ENCODE data around the gene CHD6.
A peak's percentile ranks its signal among the peaks of the same experiment; 100 is the strongest.

The CHD6 gene

GRCh38 chr20:41621421-41621820 lies 3.2 kb upstream of the CHD6 start:
- no peak for DNase-seq (ENCODE audit: low read depth)

DNA sequence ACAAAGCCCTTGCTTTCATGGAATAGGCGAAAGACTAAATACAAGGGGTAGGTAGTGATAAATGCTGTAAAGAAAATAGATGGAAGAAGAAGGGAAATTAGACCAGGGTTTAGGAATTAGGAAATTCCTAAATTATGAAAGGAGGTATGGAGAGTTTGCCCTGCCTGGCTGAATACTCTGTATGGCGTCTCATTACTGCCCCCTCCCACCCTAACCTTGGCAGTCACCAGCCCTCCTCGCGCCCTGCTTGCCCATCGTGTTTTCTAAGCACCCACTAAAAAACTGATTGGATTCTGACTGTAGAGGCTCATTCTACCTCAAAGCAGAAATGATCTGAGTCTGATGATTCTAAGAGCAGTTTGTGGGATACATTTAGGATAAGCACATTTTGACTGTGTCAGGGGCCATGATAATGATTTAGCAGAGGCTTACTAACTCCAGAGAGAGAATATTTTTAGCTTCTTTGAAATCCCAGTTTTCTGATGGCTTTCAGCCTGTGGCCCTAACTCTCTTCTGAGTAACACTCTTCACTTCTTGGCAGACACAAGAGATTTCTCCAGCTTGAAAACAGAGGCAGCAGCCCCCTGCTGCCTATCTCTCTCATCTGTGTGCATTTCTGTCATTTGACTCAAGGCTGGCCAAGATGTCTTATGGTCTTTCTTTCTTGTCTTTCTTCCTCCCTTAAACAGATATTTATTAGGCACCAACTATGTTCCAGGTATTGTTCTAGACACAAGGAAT lies 1.4 kb upstream of the CHD6 start:
- no peak for DNase-seq (ENCODE audit: low read depth)

DNA sequence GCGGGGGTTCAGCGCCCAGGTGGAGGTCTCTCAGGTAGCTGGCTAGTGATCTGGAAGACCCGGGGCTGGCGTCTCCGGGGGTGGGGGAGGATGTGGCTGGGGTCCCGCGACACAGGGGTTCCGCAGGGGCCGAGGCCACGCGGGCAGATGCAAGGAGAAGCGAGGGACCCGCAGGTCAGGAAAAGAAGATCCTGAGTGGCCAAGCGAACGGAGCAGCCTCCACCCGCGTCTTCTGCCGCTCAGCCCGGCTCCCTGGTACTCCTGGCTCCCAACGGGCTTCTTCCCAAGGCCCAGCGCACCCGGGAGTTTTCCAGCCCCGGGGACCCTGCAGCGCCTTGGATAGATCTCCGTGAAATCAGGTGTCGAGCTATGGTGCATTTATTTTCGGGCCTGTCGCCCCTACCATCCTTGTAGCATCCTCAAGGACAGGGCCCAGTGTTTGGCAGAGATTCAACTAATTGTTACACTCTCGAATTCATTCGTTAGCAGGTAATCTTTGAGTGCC lies 682 bp upstream of the CHD6 start:
- no peak for DNase-seq (ENCODE audit: low read depth)

- DNase-seq (ENCODE audit: low read depth), result peak; percentile 20
Observed at GRCh38 chr20:41617059-41617901, 897 bp downstream of the CHD6 start.

- DNase-seq (ENCODE audit: low read depth), result no peak
Observed at GRCh38 chr20:41616228-41616627, 1.9 kb downstream of the CHD6 start.

DNA sequence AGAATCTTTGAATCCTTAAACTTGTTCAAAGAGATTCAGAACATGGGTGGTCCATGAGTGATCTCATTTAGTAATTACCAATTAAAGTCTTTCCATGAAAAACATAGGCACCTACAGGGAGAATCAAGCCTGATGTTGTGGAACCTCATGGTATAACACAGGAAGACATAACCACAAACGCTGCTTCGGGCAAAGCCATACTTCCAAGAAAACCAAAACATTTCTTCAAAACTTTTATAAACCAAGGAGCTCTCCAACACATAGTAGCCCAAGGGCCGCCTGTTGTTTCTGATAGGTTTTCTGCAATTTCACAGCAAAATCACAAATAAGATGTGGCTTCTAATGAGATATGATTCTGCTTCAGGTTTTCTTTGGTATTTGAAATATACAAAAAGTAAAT lies 2.5 kb downstream of the CHD6 start:
- DNase-seq (ENCODE audit: low read depth), result no peak

- no peak for DNase-seq (ENCODE audit: low read depth)
Observed at GRCh38 chr20:41615110-41615509, 3.1 kb downstream of the CHD6 start.

DNA sequence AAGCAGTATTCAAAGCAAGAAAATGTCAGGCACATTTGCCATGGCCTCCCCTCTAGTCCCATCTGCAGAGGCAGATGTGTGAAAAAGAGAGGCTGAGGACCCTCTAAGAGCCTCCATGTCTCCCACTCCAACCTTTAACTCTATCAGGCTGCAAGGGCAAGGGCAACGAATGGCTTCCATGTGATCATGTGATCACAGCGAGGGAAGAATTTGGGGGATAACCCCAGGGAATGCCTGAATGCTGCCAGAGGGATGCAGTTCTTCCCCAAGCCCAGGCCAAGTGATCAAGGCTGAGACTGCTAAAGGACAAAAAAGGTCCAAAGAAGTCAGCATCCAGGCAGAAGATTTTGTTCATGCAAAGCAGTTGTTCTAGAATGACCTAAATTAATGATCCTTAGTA lies 4.9 kb downstream of the CHD6 start:
- DNase-seq (ENCODE audit: low read depth), result no peak

GRCh38 chr20:41609474-41609873 lies 8.7 kb downstream of the CHD6 start:
- no peak for DNase-seq (ENCODE audit: low read depth)

DNA sequence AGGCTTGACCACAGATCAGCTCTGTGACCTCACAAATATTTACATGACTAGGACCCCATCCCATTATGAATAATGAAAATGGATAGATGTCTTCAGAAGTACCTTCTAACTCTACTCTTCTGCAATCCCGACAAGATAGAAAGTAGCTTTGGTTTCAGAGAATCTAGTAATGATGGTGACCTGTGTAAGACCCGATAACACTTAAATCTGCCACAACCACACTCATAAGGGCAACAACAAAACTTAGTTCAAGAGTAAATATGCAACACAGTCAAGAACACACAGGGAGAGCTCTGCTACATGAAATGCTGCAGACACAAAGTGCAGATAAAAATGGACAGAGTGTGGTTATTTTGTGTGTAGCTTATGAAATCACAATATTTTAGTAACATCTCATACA lies 9.6 kb downstream of the CHD6 start:
- DNase-seq (ENCODE audit: low read depth), result no peak

GRCh38 chr20:41607791-41608190 lies 10.4 kb downstream of the CHD6 start:
- no peak for DNase-seq (ENCODE audit: low read depth)

DNA sequence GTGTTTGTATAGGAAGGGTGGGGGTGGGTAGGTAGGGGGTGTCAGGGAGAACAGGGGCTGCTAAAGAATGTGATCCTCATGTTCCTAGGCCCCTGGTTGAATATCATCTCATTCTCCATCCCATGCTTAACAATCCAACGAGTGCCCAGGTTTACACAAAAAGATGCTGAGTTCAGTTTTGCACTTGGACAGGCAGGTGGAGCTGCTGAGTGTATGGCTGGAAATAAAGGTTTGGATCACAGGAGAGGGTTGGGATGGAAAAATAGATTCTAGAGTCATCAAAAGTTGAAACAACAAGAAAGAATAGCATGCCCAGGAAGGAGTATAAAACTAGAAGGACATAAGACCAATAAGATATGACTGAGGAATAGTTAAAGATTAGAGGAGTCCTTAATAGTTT lies 14.2 kb downstream of the CHD6 start:
- DNase-seq (ENCODE audit: low read depth), result no peak

GRCh38 chr20:41601742-41602141 lies 16.4 kb downstream of the CHD6 start:
- no peak for DNase-seq (ENCODE audit: low read depth)

DNA sequence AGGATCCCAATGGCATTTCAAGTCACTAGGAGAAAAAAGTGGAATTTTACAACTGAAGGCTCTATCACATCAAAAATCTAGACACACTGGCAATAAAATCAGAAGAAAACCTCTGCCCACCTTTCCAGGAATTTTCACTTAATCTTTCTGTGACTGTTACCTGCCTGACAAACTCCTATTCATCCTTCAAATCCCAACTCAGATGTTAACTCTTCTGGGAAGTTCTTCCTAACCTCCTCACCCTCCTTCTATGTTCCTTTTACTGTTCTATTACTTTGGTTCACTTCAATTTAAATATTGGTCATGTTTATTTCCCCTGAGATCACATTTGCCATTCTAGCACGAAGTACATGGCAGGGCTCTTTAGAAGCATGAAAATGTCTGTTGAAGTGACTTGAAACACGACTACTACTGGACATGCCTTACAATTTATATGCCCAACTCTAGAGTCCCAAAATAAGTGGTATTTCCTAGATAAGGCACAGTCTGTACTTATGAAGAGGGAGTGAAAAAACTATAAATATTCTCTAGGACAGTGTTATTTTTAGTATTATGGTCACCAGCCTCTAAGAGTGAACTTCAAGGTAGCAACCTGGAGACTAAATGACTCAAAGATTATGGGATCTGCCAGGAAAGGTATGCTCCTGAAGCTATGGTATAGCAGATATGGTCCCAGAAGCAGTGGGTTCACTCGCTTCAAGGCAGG lies 17.1 kb downstream of the CHD6 start:
- no peak for DNase-seq (ENCODE audit: low read depth)

GRCh38 chr20:41599699-41600104 lies 18.5 kb downstream of the CHD6 start:
- no peak for DNase-seq (ENCODE audit: low read depth)

- no peak for DNase-seq (ENCODE audit: low read depth)
Observed at GRCh38 chr20:41598719-41599118, 19.5 kb downstream of the CHD6 start.

DNA sequence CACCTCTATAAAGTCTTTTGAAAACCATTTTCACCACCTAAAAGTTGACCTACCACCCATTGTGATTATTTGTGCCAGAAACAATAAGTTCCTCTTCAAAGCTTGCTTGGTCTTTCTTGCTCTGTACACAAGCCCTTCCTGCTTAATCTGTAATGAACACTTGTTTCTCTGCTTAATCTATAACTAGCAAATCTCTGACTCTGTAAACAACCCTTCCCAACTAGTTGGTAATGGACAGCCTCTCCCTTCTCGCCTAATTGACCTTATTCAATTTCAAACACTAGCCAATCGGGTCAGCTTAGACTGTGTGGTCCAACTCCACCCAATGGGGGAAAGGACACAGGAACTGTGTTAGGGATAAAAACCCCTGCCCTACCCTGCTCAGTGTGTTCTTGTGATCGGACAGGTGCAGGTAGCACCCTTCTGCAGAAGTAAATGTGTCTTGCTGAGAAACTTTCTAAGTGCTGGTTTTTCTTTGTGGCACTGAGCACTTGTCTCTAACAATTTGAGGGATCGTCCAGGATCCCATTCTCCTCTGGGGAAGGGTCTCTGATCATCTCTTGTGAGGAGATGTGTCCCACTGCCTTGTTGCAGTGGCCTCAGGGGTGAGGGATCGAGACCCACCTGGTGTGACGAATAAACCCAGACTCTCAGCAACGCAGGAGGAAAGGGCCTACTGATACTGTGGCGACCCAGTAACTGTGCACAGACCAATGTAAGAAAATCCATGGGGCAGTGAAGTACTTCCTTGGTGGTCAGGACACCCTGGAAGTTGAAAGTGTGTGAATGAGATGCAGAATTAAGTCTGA lies 23.5 kb downstream of the CHD6 start:
- no peak for DNase-seq (ENCODE audit: low read depth)

- no peak for DNase-seq (ENCODE audit: low read depth)
Observed at GRCh38 chr20:41592516-41593216, 25.5 kb downstream of the CHD6 start.

- DNase-seq (ENCODE audit: low read depth), result no peak
Observed at GRCh38 chr20:41587956-41588355, 30.2 kb downstream of the CHD6 start.

DNA sequence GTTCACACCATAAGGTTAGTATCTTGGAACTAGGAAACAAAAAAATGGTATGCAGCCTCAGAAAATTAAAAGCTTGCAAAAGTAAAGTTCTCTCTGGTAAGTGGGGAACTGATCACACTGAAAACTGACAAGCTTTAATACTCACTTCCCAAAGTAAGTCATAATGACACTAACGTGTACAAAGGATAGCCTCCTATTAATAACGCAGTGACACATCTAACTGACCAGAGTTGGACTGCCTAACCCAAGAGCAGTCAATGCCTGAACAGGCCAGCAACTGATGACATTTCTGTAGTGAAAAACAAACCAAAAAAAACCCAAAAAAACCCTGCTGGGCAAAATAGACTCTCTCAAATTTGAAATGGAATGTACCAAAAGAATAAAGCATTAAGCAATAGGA lies 30.7 kb downstream of the CHD6 start:
- no peak for DNase-seq (ENCODE audit: low read depth)

DNA sequence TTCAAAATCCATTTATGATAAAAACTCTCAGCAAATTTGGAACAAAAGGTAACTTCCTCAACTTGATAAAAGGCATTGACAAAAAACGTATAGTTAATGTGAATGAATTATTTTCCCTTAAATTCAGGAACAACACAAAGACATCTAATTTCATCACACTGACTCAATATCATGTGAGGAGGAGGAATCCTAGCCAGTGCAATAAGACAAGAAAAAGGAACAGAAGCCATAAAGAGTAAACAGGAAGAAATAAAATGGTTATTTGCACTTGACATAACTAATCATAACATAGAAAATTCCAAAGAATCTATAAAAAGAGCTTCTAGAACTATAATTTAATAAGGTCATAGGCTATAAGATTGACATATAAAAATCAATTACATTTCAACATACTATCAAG lies 31.4 kb downstream of the CHD6 start:
- no peak for DNase-seq (ENCODE audit: low read depth)

Data from stimulated activated CD8-positive, alpha-beta memory T cell treated with anti-CD3 and anti-CD28 coated beads, Interleukin-12 subunit alpha, Interleukin-12 subunit beta, amount 100 ng/mL, for 1 hour (primary cell).